T-cell (primary cell): ENCODE measurements around the gene RIPOR1. TPM values are rescaled to one million over a fixed set of nuclear protein-coding genes. Genes with fewer than 3 reads are reported as not detected.

Source experiments
- ATAC-seq, 4 experiments: fragments of 200-7000 bp in 3 of 4; fragments of 150-1000 bp in 1 of 4; cut with Tn5 transposase; replicated peaks in 1 of 4; 1 replicate in 3 of 4; 2 replicates in 1 of 4; pipeline ENCODE4 v1.10.0; 2021; ENCODE audit warnings: moderate library complexity in 3 of 4, mild to moderate bottlenecking in 2 of 4, moderate number of reproducible peaks in 1 of 4
- CTCF ChIA-PET, 2 donors: fragments of 300-600 bp; sonication (Branson Sonifier 250); formaldehyde crosslinking; loops; one replicate each; lab custom pipeline; 2022; ENCODE audit warnings: antibody characterized with exemption in 2 of 2; lab: Charles Lee
- POLR2A ChIA-PET, 2 donors: fragments of 300-600 bp; sonication (Branson Sonifier 250); formaldehyde crosslinking; loops; one replicate each; lab custom pipeline; 2022; ENCODE audit warnings: antibody characterized with exemption in 2 of 2; lab: Charles Lee
- DNase-seq, 35 experiments: peaks; one replicate each; pipeline versions ENCODE4 v3.0.0 to v3.0.0-alpha.2; 2013 to 2023
- H3K27ac ChIP-seq: one replicate; pipeline ENCODE4 v1.5.1; 2013; ENCODE audit warnings: low read length
- H3K27me3 ChIP-seq, 2 experiments: replicated peaks in 1 of 2; 1 replicate in 1 of 2; 2 replicates in 1 of 2; pipeline versions ENCODE4 v1.6.1 to v1.7.0; 2013; ENCODE audit warnings: low read length in 1 of 2, mixed read lengths in 1 of 2; ENCODE audit not compliant: control insufficient read depth in 2 of 2, insufficient read depth in 2 of 2; ENCODE audit errors: extremely low read depth in 1 of 2
- H3K36me3 ChIP-seq, 2 donors: 1 replicate in 1 of 2; 2 replicates in 1 of 2; pipeline versions ENCODE4 v1.6.1 to v1.7.0; 2013; ENCODE audit warnings: low read length in 1 of 2; ENCODE audit not compliant: control insufficient read depth in 2 of 2, insufficient read depth in 1 of 2; ENCODE audit errors: extremely low read depth in 1 of 2
- H3K4me1 ChIP-seq, 2 experiments: 1 replicate in 1 of 2; 2 replicates in 1 of 2; pipeline versions ENCODE4 v1.6.1 to v1.7.0; 2013; ENCODE audit warnings: low read length in 2 of 2, mixed read lengths in 1 of 2; ENCODE audit not compliant: insufficient read depth in 2 of 2, control insufficient read depth in 1 of 2; ENCODE audit errors: extremely low read depth in 1 of 2
- H3K4me3 ChIP-seq, 2 donors: 1 replicate in 1 of 2; 2 replicates in 1 of 2; pipeline versions ENCODE4 v1.5.1 to v1.7.0; 2013; ENCODE audit warnings: mild to moderate bottlenecking in 2 of 2, low read length in 1 of 2, moderate library complexity in 1 of 2; ENCODE audit not compliant: control insufficient read depth in 1 of 2; ENCODE audit errors: extremely low read depth in 1 of 2
- H3K9me3 ChIP-seq: 2 replicates; pipeline ENCODE4 v1.7.0; 2013
- H3K27ac Mint-ChIP-seq, 2 donors: one replicate each; pipeline ENCODE4 v1.8.0; 2020 to 2021; ENCODE audit warnings: mild to moderate bottlenecking in 2 of 2, mixed read lengths in 2 of 2
- H3K27me3 Mint-ChIP-seq, 2 donors: one replicate each; pipeline ENCODE4 v1.8.0; 2021 to 2022; ENCODE audit warnings: mixed read lengths in 2 of 2
- H3K36me3 Mint-ChIP-seq: one replicate; pipeline ENCODE4 v1.8.0; 2021; ENCODE audit warnings: mixed read lengths
- H3K4me1 Mint-ChIP-seq, 3 donors: one replicate each; pipeline ENCODE4 v1.8.0; 2020 to 2022; ENCODE audit warnings: mixed read lengths in 3 of 3, mild to moderate bottlenecking in 1 of 3
- H3K4me3 Mint-ChIP-seq, 3 donors: one replicate each; pipeline ENCODE4 v1.8.0; 2020 to 2022; ENCODE audit warnings: mild to moderate bottlenecking in 3 of 3, mixed read lengths in 3 of 3, moderate library complexity in 3 of 3
- H3K9me3 Mint-ChIP-seq, 3 donors: one replicate each; pipeline ENCODE4 v1.8.0; 2020 to 2022; ENCODE audit warnings: mixed read lengths in 3 of 3
- WGBS: methylation state at CpG from one replicate; pipeline ENCODE4 v1.1.5; 2013; ENCODE audit warnings: missing lambda C conversion rate; ENCODE audit not compliant: insufficient coverage; 5-methylcytosine and 5-hydroxymethylcytosine counted together
- total RNA-seq, 35 experiments: library from RNA in 6 of 35; stranded (reverse) in 6 of 35; fragments of 120-200 nt in 1 of 35; gene quantifications; one replicate each; pipeline versions ENCODE4 v1.2.1 to v1.2.4 and lab custom pipeline; 2013 to 2026

The RIPOR1 gene
- total RNA-seq, 5 donors from 2014 or later (not counting 1 experiment from before 2014, with no cell fraction given) = 33.9 to 60.7 (median 52.4) TPM

DNA sequence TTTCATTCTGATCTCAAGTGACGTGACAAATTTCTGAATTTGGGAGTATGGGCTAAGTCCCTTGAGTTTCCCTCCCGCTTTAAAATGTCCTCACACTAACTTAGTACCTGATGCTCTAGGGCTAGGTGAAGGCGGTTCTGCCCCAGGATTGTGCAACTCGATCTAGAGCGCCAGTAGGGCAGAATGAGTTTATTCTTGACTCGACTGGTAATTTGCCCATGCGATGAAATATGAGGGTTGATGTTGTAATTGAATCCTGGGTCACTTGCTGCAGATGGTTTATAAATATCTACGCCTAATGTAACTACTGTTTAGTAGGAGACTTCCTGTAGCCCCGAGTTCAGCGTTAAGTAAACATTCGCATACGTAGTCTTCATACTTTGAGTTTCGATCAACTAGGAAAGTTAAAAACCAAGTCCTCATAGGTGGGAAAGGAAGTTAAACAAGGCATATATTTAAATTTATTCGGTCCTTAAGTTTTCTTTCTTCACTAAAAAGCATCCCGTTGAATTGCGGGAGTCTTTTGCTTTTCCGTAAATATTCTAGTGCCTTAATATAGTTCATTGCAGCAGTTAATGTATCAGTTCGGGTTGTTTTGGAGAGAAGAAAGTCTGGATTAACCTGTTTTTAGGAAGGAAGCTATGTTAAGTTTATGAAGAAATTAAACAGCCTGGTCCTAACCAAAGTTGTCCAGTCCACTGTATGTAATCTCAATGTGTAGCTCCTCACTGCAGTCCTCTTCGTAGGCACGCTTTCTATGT is 35.3 kb downstream of the RIPOR1 start:
- Mint-ChIP-seq H3K4me1 (peaks cover 50 to 66% (median 52%) of the 10 kb centered on the region in 3 donors), H3K4me3 (peak overlapping the region; percentile 85 to 88 (median 86)), H3K27ac (peak overlapping the region; percentile 91 to 94), H3K36me3 (peaks cover 3% of the 10 kb centered on the region), H3K27me3 (no peaks in the 10 kb centered on the region), H3K9me3 (no peaks in the 10 kb centered on the region)
- H3K27ac ChIP-seq = peak overlapping the region; percentile 84
- no peaks in the 10 kb centered on the region for H3K9me3 ChIP-seq
- no peaks in the 10 kb centered on the region for H3K36me3 ChIP-seq
- ChIA-PET POLR2A (interaction anchor here (0.5 to 1.5 kb wide), 5 partner anchors 8 to 96 kb away, joined by 3 to 5 read pairs (median 3); partner anchors contain the start of gene ACD (in 1 of the 2)), CTCF (interaction anchor here (0.5 to 6.4 kb wide), 16 partner anchors 8 to 243 kb away, joined by 3 to 64 read pairs (median 6); partner anchors contain the start of genes ACD (in 1 of the 2), ATP6V0D1 (in 1 of the 2), CARMIL2 (in 1 of the 2) and RANBP10 (in 1 of the 2))
- ATAC-seq (no peak), DNase-seq (peak in 15 of 35 experiments; percentile 19 to 60 (median 28))
- WGBS = 4% methylated on average over 5 of the region's 20 CpGs
- H3K27me3 ChIP-seq = no peaks in the 10 kb centered on the region
- H3K4me3 ChIP-seq = peak overlapping the region; percentile 75 to 91
- peaks cover 21 to 58% of the 10 kb centered on the region in 2 experiments for H3K4me1 ChIP-seq

DNA sequence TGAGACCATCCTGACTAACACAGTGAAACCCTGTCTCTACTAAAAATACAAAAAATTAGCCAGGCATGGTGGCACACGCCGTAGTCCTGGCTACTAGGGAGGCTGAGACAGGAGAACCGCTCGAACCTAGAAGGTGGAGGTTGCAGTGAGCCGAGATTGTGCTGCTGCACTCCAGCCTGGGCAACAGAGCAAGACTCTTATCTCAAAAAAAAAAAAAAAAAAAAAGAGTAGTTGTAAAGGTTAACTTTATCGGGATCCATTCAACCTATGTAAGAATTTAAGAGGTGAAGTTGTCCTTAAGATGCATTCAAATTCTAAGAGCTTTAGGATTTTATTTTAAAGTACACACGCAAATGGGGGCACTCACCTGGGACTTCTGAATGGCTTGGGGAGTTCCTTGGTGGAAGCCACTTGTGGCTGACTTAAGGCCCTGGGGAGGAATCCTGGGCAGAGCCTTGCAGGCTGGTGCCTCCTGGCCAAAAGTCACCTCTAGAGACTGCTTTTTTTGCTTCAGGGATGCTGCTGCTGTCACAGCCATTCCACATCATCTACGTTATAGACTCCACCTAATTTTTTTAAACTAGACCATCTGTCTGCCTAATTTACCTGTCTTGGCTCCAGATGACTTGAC is 37.0 kb downstream of the RIPOR1 start:
- no peaks in the 10 kb centered on the region for H3K9me3 ChIP-seq
- no peaks in the 10 kb centered on the region for H3K27me3 ChIP-seq
- no peaks in the 10 kb centered on the region for H3K36me3 ChIP-seq
- no peak overlapping the region for H3K4me3 ChIP-seq
- no peaks in the 10 kb centered on the region for H3K36me3 Mint-ChIP-seq
- peak overlapping the region; percentile 48 to 67 for H3K27ac Mint-ChIP-seq
- peaks cover 45 to 61% (median 55%) of the 10 kb centered on the region in 3 donors for H3K4me1 Mint-ChIP-seq
- WGBS = 100% methylated on average over 1 of the region's 8 CpGs
- DNase-seq = no peak
- H3K27me3 Mint-ChIP-seq = no peaks in the 10 kb centered on the region
- no peaks in the 10 kb centered on the region for H3K9me3 Mint-ChIP-seq
- ATAC-seq = no peak
- ChIA-PET POLR2A (no interaction called here), CTCF (interaction anchor here in 1 of 2 donors (0.7 kb wide), 1 partner anchor 79 kb away, joined by 3 read pairs; the partner anchor contains the start of gene CARMIL2)
- peak overlapping the region; percentile 13 to 40 (median 34) for H3K4me3 Mint-ChIP-seq
- peaks cover 21 to 58% of the 10 kb centered on the region in 2 experiments for H3K4me1 ChIP-seq
- H3K27ac ChIP-seq = no peak overlapping the region

DNA sequence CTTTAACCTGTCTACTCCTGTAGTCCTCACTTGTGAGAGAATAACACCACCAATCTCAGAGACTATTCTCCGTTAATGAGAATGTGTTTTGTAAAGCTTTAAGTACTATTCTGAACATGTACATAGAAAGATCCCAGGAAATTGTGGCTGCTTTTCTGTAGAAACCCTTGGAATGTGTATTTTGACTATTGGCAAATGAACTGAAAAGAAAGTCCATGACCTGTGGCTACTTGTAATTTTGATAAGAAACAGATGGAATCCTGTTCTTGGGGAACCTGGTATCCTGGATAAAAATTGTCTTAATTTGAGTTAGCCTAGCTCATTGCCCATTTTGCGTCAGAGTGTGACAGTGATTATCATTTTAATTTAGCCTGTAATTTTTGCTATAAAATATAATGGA is 42.8 kb downstream of the RIPOR1 start:
- no CpG with 5 or more reads among the region's 2 CpGs for WGBS
- no peak overlapping the region for H3K27ac Mint-ChIP-seq
- H3K36me3 Mint-ChIP-seq = peaks cover 19% of the 10 kb centered on the region

DNA sequence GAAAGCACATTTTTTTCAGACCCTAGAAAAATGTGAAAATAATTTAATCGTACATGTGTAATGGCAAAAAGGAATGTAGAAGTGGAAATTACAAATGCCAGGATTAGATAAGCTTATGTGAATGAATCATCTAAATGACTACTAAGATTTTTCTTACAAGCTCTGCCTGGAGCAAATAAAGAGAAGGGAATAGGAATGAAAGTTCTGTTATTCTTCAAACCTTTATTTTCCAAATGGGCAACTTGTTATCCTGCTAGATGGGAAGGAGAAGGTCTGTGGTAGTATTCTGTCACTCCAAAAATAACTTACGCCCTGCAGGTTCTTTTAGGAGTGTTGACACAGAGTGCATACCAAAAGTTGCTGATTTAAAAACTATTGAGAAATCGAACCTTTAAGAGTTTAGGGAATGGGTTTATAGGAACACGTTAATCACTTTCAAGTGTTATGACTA is 43.4 kb downstream of the RIPOR1 start:
- Histone ChIP-seq H3K27me3 (no peaks in the 10 kb centered on the region), H3K9me3 (no peaks in the 10 kb centered on the region), H3K4me3 (no peak overlapping the region), H3K36me3 (peaks cover 10 to 34% of the 10 kb centered on the region in 2 donors), H3K4me1 (peaks cover 0 to 21% of the 10 kb centered on the region in 2 experiments), H3K27ac (no peak overlapping the region)
- Mint-ChIP-seq H3K9me3 (no peaks in the 10 kb centered on the region), H3K4me3 (no peak overlapping the region), H3K27me3 (no peaks in the 10 kb centered on the region), H3K27ac (no peak overlapping the region), H3K4me1 (peaks cover 25 to 41% (median 34%) of the 10 kb centered on the region in 3 donors), H3K36me3 (peaks cover 19% of the 10 kb centered on the region)
- whole genome bisulfite sequencing = 100% methylated on average over 2 of the region's 4 CpGs
- ChIA-PET CTCF (interaction anchor here in 1 of 2 donors (1.1 to 1.3 kb wide), 2 partner anchors 25 to 51 kb away, joined by 3 to 4 read pairs; no protein-coding TSS in a partner anchor), POLR2A (interaction anchor here in 1 of 2 donors (0.5 to 0.9 kb wide), 2 partner anchors 9 to 549 kb away, joined by 3 to 5 read pairs; no protein-coding TSS in a partner anchor)
- ATAC-seq (no peak), DNase-seq (no peak)

More for the DNA sequence above, 42.8 kb downstream of the RIPOR1 start:
- Mint-ChIP-seq H3K4me1 (peaks cover 25 to 42% (median 35%) of the 10 kb centered on the region in 3 donors), H3K9me3 (no peaks in the 10 kb centered on the region), H3K4me3 (no peak overlapping the region), H3K27me3 (no peaks in the 10 kb centered on the region)
- Histone ChIP-seq H3K36me3 (peaks cover 10 to 30% of the 10 kb centered on the region in 2 donors), H3K4me3 (no peak overlapping the region), H3K9me3 (no peaks in the 10 kb centered on the region), H3K27ac (no peak overlapping the region), H3K27me3 (no peaks in the 10 kb centered on the region), H3K4me1 (peaks cover 0 to 26% of the 10 kb centered on the region in 2 experiments)
- CTCF ChIA-PET = interaction anchor here (0.6 to 1.3 kb wide), 3 partner anchors 25 to 51 kb away, joined by 3 to 4 read pairs (median 3); no protein-coding TSS in a partner anchor
- DNase-seq (no peak), ATAC-seq (no peak)
- POLR2A ChIA-PET = no interaction called here

DNA sequence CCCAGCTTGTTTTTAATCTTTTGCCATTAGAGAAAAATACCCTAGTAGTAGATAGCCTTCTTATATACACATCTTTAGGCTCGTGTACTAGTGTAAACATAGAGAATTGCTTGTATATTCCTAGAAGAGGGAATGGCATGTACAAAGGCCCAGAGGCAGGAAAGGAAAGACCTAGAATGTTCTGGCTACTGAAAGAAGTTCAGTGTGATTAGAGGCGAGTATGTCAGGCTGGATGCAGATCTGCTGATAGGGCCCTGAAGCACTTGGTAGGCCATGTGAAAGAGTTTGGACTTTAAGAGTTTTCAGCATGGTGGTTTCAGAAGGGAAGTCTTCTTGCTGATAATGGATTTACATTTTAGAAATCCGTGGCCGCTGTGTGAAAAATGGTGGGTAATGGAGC is 51.1 kb downstream of the RIPOR1 start:
- Histone ChIP-seq H3K27me3 (no peaks in the 10 kb centered on the region), H3K4me1 (peaks cover 0 to 6% of the 10 kb centered on the region in 2 experiments), H3K9me3 (no peaks in the 10 kb centered on the region), H3K36me3 (peaks cover 10 to 29% of the 10 kb centered on the region in 2 donors), H3K4me3 (no peak overlapping the region), H3K27ac (no peak overlapping the region)
- ChIA-PET POLR2A (no interaction called here), CTCF (no interaction called here)
- no peaks in the 10 kb centered on the region for H3K9me3 Mint-ChIP-seq
- no peak overlapping the region for H3K4me3 Mint-ChIP-seq
- H3K4me1 Mint-ChIP-seq = peaks cover 20 to 25% (median 25%) of the 10 kb centered on the region in 3 donors
- H3K36me3 Mint-ChIP-seq = peaks cover 15% of the 10 kb centered on the region
- H3K27ac Mint-ChIP-seq = peak overlapping the region in 1 of 2 donors; percentile 39
- H3K27me3 Mint-ChIP-seq = no peaks in the 10 kb centered on the region
- ATAC-seq = no peak
- DNase-seq = no peak
- WGBS = 85% methylated on average over 3 of the region's 4 CpGs

DNA sequence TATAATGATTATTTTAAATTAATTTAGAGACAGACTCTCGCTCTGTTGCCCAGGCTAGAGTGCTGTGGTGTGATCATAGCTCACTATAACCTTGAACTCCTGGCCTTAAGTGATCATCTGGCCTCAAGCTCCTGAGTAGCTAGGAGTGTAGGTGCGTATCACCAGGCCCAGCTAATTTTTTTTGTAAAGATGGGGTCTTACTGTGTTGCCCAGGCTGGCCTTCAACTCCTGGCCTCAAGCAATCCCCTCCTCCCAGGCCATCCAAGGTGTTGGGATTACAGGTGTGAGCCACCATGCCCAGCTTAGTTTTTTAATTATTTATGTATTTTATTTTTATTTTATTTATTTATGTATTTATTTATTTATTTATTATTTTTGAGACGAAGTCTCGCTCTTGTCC is 51.6 kb downstream of the RIPOR1 start:
- Mint-ChIP-seq H3K9me3 (no peaks in the 10 kb centered on the region), H3K4me3 (no peak overlapping the region), H3K36me3 (peaks cover 15% of the 10 kb centered on the region), H3K27me3 (no peaks in the 10 kb centered on the region), H3K4me1 (peaks cover 21 to 30% (median 27%) of the 10 kb centered on the region in 3 donors), H3K27ac (no peak overlapping the region)
- ChIA-PET CTCF (interaction anchor here in 1 of 2 donors (0.6 kb wide), 1 partner anchor 234 kb away, joined by 3 read pairs; no protein-coding TSS in a partner anchor), POLR2A (interaction anchor here in 1 of 2 donors (0.7 kb wide), 1 partner anchor 66 kb away, joined by 3 read pairs; no protein-coding TSS in a partner anchor)
- Histone ChIP-seq H3K27ac (no peak overlapping the region), H3K27me3 (no peaks in the 10 kb centered on the region), H3K4me1 (peaks cover 0 to 6% of the 10 kb centered on the region in 2 experiments), H3K4me3 (no peak overlapping the region), H3K36me3 (peaks cover 5 to 25% of the 10 kb centered on the region in 2 donors), H3K9me3 (no peaks in the 10 kb centered on the region)
- WGBS = 100% methylated on average over 2 of the region's 4 CpGs
- no peak for ATAC-seq
- DNase-seq = no peak
